Retinal pigment epithelial cell (primary cell): Measurements from ENCODE around the gene LINS1.

Source experiments
- DNase-seq: peaks from one replicate; pipeline ENCODE4 v3.0.0-alpha.2; 2010; ENCODE audit warnings: low read depth
- H3K4me3 ChIP-seq: 2 replicates; pipeline ENCODE4 v1.5.1; 2011; ENCODE audit warnings: mild to moderate bottlenecking, low read length, control low read depth, moderate library complexity
- TF ChIP-seq, protein P1 (sequence below): conservative IDR thresholded peaks from 2 replicates; pipeline ENCODE4 v1.5.1; 2011; ENCODE audit warnings: low read depth, low read length, control low read depth, inconsistent platforms

The LINS1 gene

DNA sequence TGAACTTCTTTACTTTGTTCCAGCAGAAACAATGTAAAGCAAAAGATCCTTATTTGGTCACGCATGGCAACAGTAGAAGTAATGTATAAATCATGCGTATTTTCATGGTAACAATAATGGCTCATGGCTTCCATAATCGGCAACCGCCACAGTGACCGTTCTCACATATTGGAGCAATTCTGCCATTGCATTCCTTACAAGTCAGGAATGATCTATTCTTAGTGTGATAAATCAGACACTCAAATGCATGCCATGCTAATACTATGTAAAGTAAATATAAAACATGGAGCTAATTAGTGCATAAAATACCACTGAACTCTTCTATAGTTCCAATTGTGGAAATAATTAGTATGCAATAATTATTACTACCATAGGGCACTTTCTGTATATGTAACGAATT lies 59.7 kb downstream of the LINS1 start:
- DNase-seq: no peak
- H3K4me3 ChIP-seq: no peak overlapping the region
- TF ChIP-seq, protein P1, sequence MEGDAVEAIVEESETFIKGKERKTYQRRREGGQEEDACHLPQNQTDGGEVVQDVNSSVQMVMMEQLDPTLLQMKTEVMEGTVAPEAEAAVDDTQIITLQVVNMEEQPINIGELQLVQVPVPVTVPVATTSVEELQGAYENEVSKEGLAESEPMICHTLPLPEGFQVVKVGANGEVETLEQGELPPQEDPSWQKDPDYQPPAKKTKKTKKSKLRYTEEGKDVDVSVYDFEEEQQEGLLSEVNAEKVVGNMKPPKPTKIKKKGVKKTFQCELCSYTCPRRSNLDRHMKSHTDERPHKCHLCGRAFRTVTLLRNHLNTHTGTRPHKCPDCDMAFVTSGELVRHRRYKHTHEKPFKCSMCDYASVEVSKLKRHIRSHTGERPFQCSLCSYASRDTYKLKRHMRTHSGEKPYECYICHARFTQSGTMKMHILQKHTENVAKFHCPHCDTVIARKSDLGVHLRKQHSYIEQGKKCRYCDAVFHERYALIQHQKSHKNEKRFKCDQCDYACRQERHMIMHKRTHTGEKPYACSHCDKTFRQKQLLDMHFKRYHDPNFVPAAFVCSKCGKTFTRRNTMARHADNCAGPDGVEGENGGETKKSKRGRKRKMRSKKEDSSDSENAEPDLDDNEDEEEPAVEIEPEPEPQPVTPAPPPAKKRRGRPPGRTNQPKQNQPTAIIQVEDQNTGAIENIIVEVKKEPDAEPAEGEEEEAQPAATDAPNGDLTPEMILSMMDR: no peak

DNA sequence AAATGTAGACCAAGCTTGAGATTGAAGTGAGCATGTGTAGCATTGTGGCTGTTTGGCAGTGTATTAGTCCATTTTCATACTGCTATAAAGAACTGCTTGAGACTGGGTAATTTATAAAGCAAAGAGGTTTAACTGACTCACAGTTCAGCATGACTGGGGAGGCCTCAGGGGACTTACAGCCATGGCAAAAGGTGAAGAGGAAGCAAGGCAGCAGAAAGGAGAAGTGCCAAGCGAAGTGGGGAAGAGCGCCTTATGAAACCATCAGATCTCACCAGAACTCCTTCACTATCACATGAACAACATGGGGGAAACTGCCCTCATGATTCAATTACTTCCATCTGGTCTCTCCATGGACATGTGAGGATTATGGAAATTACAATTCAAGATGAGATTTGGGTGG lies 64.7 kb downstream of the LINS1 start:
- H3K4me3 ChIP-seq: no peak overlapping the region
- TF ChIP-seq, protein P1: no peak
- no peak for DNase-seq

DNA sequence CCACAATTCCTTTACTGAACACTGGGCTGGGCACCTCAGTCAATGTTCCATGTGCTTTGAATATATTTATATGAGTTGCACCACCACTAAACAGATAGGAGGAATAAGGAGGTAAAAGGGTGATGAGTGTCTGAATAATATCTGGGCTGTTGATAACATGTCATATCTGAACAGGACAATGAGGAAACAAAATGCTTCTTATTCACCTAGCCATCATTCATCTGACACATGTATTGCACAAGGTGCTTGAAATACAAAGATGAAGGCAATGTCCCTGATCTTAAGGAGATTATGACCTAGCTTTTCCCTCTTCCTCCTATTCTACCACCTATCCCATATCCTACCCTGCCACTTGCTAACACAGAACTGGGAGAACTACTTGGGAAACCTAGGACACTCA lies 65.3 kb downstream of the LINS1 start:
- H3K4me3 ChIP-seq: no peak overlapping the region
- no peak for DNase-seq
- TF ChIP-seq, protein P1: no peak

DNA sequence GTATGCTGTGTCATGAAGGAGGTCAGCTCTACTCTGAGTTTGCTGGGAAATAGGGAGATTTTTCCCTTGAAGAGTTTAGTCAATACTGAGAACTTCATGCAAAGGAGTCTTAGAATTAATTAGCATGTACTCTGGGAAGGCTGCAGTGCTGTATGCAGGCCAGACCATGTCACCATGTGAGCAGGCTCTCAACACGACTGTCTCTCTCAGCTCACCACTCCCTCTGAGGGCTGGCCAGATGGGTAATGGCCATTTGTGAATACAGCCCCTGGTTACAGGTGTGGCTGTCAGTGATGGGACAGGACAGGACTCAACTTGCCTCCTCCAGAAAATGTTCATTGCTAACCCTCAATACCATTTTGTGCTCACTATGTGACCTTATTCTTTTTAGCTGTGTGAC lies 68.1 kb downstream of the LINS1 start:
- H3K4me3 ChIP-seq: no peak overlapping the region
- no peak for DNase-seq
- TF ChIP-seq, protein P1: no peak

DNA sequence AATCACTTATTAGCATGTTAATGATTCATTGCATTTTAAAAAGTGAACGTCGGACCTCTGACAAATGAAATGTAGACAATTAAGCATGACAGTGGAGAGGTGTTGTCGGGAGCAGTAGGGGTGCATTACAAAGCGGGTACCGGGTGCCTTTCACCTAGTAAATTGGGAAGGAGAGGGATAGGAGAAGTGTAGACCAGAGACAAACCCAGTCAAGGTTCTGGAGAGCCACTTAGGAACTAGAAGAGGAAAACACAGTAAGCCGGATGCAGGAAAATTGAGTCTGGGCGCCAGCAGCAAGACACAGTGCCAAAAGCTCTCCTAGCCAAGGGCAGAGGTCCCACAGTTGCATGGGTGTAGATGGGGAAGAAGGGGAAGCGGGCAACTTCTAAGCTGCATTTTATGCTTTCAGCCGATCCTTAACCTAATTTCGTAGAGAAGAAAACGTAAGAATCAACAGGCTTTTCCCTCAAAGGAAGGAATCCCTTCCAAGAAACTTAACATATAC lies 70.1 kb downstream of the LINS1 start:
- DNase-seq: no peak
- TF ChIP-seq, protein P1: no peak
- no peak overlapping the region for H3K4me3 ChIP-seq

DNA sequence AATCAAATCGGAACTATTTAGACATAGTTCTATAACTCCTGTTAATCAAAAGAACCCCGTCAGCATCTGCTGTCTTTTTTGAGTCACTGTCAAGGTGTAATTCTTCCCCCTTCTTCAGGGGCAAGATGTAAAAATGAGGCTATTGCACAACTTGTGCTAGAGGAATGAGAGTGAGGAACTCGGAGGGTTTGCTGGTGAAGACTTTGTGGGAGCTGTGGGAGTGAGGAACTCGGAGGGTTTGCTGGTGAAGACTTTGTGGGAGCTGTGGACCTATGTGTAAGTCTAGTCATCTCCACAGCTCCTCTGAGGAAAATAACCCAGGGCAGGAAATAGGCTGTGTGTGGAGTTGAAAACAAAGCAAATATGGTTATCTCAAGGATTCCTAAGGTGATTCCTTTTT lies 70.8 kb downstream of the LINS1 start:
- no peak overlapping the region for H3K4me3 ChIP-seq
- TF ChIP-seq, protein P1: no peak
- DNase-seq: no peak

DNA sequence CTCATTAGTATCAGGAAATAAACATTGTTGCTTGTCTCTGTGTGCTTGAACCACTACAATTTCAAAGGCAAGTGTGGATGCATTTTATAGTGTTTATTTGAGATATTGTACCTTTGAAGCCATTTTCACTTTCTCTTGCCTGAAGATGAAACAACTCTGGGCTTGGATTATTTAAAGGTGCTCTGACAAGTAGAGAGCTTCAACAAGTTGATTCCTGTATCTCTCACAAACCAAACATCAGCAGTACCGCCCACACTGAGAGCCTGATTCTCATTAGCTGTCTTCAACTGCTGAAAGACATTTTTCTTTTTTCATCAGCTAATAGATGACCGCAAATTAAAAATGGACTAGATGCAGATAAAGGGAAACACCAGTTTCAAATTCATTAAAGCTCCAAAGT lies 72.4 kb downstream of the LINS1 start:
- H3K4me3 ChIP-seq: no peak overlapping the region
- TF ChIP-seq, protein P1: no peak
- DNase-seq: no peak
